HG03558 (cell line): ENCODE measurements around the gene TRIM39.
"Not testable (repeated sequence)": the region's sequence is repeated elsewhere in the genome, so short reads cannot be mapped to it uniquely, and the experiment has no call there.

ENCODE experiments used
- ATAC-seq: cut with Tn5 transposase; IDR thresholded peaks from one replicate; pipeline ENCODE4 v1.9.1; 2021; ENCODE audit warnings: moderate number of reproducible peaks; ENCODE audit not compliant: unreplicated experiment; ENCODE audit errors: extremely low read depth

TRIM39 gene

DNA sequence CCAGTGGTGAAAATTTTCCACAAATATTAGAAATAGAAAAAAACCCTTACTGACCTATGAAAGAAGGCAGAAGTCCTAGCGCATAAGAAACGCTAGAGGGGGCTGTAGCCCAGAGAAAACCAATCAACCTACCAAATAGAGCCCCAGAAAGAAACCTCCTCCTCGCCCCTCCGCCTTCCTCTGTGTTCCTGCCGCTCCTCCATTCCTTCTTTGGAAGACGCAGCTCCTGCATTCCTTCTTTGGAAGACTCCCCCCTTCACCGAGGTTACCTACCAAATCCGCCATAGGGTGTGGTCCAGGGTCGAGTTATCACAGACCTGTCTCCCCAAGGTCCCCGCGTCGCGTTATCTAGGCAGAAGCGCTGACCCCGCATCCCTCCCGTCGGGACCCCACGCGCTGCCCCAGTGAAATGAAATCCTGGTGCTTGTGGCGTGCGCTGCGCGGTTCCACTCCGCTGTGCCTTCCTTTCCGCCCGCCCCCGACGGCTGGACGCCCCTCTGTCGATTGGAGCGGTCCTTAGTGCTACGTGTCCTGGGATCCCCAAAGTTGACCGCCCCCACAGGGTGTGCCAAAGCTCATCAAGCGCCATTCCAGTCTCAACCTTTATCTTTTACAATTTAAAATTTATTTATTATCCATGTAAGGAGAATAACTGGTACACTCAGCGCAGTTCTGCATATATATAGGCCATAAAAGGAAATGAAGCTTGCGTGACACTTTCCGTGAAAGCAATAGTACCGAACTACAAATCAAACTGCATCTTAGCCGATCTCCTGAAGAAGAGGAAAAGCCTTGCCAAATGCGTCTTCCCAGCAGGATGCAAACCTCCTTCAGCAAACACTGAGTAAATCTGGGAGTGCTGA lies 31.2 kb downstream of the TRIM39 start:
- ATAC-seq = no peak

GRCh38 chr6:30359276-30359675 lies 32.5 kb downstream of the TRIM39 start:
- no peak for ATAC-seq

DNA sequence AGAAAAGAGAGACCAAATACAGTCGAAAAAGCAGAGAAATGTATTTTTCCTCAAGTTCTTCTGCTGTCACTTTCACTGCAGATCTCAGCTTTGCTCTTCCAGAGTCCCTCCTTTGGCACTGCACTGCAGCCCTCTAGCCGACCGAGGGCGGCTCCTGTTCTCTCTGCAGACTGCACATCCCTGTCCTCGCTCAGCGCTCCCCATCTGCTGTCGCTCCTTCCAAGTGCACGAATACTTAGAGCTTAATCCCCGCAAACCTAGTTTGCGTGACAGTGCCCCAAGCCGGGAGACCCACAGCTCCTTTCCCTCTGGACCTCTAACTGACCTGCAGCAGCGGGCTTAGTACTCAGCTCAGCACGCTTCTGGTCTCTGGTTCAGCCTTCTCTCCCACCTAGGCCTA lies 33.4 kb downstream of the TRIM39 start:
- ATAC-seq = no peak

DNA sequence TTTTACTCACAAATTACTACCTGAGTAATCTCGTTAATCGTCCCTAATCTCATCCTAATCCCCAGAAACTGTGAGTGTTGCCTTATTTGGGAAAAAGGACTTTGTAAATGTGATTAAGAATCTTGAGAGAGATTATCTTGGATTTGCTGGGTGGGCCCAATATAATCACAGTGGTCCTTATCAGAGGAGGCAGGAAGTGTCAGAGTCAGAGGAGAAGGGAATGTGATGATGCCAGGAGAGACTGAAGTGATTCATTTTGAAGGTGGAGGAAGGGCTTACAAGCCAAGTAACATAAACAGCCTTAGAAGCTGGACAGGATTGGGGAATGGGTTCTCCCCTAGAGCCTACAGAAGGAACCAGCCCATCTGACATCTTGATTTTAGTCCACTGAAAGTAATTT lies 34.9 kb downstream of the TRIM39 start:
- no peak for ATAC-seq

DNA sequence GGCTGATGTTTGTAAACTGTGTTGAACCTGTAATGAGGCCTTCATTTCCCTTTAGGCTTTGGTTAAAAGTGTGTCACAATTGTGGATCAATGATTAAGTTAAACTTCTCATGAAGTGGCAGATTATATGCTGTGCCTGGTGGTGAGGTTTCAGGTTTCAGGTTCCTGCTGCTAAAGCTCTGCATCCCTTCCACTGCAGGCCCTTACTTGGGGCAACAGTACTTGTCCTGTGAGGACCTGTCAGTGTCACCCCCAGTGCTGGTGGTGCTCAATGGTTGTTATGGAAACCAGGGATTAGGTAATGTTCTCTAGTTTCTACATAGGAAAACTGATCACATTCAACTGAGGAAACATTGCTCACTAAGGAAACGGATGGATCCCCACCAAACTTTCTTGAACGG lies 36.7 kb downstream of the TRIM39 start:
- ATAC-seq = no peak

GRCh38 chr6:30364591-30364990 lies 37.9 kb downstream of the TRIM39 start:
- no peak for ATAC-seq

DNA sequence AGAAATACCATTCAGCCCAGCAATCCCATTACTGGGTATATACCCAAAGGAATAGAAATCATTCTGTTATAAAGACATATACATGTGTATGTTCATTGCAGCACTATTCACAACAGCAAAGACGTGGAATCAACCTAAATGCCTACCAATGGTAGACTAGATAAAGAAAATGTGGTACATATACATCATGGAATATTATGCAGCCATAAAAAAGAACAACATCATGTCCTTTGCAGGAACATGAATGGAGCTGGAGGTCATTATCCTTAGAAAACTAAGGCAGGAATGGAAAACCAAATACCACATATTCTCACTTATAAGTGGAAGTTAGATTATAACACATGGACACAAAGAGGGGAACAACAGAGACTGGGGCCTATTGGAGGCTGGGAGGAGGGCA lies 42.6 kb downstream of the TRIM39 start:
- ATAC-seq = not testable (repeated sequence)

DNA sequence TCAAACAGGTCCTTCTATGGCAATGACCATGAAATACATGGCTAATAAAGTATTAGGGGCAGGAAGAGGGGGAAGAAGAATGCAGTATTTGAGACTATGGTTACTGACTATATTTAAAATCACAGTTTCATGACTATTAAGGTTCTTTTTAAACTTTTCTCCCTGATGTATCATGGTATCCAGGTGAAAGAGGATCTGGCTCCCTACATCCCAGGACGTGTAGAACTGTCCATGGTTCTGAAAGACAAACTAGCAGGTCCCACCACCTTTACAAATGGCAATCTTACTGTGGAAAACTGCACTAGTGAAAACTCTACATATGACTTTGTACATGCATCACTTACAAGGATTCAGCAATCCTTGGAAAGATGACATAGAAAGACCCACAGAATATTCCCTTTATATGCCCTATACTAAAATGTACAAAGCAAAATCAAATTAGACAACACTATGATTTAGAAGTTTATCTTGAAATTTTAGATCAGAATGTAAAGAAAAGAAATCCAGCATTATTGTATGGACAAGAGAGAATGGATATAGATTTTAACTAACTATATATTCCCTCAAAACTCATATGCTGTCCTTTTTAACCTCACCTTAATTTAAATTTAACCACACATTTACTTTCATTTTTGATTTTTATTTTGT lies 51.7 kb downstream of the TRIM39 start:
- no peak for ATAC-seq

GRCh38 chr6:30380464-30380863 lies 53.7 kb downstream of the TRIM39 start:
- no peak for ATAC-seq

DNA sequence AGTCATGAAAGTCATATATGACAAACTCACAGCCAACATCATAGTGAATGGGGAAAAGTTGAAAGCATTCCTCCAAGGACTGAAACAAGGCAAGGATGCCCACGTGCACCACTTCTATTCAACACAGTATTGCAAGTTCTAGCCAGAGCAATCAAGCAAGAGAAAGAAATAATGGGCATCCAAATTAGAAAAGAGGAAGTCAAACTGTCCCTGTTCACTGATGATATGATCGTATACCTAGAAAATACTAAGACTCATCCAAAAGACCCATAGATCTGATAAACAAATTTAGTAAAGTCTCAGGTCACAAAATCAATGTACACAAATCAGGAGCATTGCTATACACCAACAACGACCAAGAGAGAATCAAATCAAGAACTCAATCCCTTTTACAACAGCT lies 59.4 kb downstream of the TRIM39 start:
- ATAC-seq = no peak

DNA sequence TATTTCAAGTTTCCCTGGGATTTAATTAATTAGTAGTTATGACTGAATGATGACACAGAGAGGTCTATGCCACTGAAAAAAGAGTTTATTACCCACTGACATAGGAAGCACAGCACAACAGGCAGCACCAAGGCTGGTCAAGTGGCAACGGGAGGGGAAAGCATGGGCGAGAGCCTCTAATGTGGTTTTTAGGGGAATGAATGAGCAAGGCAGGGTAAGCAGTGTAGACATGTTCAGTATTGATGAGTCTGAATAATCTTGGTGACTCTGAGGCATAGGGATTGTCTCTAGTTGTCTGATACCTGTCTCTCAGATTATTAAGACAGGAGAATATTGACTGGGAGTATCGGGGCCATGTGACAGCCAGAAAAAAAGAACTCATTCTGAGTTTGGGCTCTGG lies 64.5 kb downstream of the TRIM39 start:
- ATAC-seq = no peak
